ENCODE data around the gene CLCN2. TPM values are rescaled to one million over a fixed set of nuclear protein-coding genes. Genes with fewer than 3 reads are reported as not detected.

CLCN2 gene
- total RNA-seq, 1 experiment from 2014 or later = 22.9 TPM

DNA sequence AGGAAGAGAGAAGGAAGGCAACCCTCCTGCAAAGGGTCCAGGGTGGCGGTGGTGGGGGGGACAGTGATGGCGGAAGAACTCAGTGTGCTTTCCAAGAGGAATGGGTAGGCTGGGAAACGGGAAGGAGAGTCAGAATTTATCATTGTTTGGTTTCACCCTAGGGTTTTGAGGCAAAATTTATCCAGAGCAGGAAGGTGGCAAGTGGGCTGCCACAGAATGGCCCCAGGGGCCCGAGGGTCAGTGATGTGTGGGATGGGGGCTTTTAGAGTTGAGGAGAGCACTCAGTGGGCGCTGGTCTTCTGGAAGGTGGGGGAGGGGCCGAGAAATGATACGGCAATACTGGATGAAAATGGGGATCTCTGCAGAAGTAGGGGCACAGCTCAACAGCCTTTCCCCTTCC, 23.4 kb downstream of the CLCN2 start:
- Mint-ChIP-seq H3K27me3 (ENCODE audit: unreplicated experiment) (no peaks in the 10 kb centered on the region), H3K4me3 (ENCODE audit: low read depth, unreplicated experiment) (no peak overlapping the region), H3K4me1 (ENCODE audit: low read depth, unreplicated experiment) (peaks cover 50% of the 10 kb centered on the region), H3K9me3 (ENCODE audit: low read depth, unreplicated experiment) (no peaks in the 10 kb centered on the region), H3K36me3 (ENCODE audit: insufficient read depth, unreplicated experiment) (peaks cover 58% of the 10 kb centered on the region), H3K27ac (ENCODE audit: unreplicated experiment) (peak overlapping the region; percentile 21)
- CTCF ChIA-PET = interaction anchor here (0.6 to 1.7 kb wide), 2 partner anchors 8 to 138 kb away, joined by 3 to 4 read pairs; no protein-coding TSS in a partner anchor
- intact Hi-C loops (cut with micrococcal nuclease; ENCODE audit: unreplicated experiment) = no loop called here
- no peak for DNase-seq
- TF ChIP-seq, protein P1, sequence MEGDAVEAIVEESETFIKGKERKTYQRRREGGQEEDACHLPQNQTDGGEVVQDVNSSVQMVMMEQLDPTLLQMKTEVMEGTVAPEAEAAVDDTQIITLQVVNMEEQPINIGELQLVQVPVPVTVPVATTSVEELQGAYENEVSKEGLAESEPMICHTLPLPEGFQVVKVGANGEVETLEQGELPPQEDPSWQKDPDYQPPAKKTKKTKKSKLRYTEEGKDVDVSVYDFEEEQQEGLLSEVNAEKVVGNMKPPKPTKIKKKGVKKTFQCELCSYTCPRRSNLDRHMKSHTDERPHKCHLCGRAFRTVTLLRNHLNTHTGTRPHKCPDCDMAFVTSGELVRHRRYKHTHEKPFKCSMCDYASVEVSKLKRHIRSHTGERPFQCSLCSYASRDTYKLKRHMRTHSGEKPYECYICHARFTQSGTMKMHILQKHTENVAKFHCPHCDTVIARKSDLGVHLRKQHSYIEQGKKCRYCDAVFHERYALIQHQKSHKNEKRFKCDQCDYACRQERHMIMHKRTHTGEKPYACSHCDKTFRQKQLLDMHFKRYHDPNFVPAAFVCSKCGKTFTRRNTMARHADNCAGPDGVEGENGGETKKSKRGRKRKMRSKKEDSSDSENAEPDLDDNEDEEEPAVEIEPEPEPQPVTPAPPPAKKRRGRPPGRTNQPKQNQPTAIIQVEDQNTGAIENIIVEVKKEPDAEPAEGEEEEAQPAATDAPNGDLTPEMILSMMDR (IDR thresholded peaks at IDR 0.05; ENCODE audit: unreplicated experiment) = no peak
- no TSS peak for BruUV-seq (replicated peaks)

GRCh38 chr3:184337399-184337714, 24.0 kb downstream of the CLCN2 start, which contains the start of gene FAM131A:
TSS of gene FAM131A (plus strand) at chr3:184337600. CDS start at chr3:184337631, 31 bp downstream.
- Mint-ChIP-seq H3K36me3 (ENCODE audit: insufficient read depth, unreplicated experiment) (peaks cover 65% of the 10 kb centered on the region), H3K27ac (ENCODE audit: unreplicated experiment) (peak within 1 kb of the TSS; percentile 43), H3K4me3 (ENCODE audit: low read depth, unreplicated experiment) (peak within 1 kb of the TSS; percentile 86), H3K27me3 (ENCODE audit: unreplicated experiment) (no peaks in the 10 kb centered on the region), H3K4me1 (ENCODE audit: low read depth, unreplicated experiment) (peaks cover 56% of the 10 kb centered on the region), H3K9me3 (ENCODE audit: low read depth, unreplicated experiment) (no peaks in the 10 kb centered on the region)
- no peak for DNase-seq
- intact Hi-C loops (cut with micrococcal nuclease; ENCODE audit: unreplicated experiment) = no loop called here
- BruUV-seq (replicated peaks) = no TSS peak
- CTCF ChIA-PET = interaction anchor here (1.7 kb wide), 1 partner anchor 8 kb away, joined by 4 read pairs; no protein-coding TSS in a partner anchor
- TF ChIP-seq, protein P1 (IDR thresholded peaks at IDR 0.05; ENCODE audit: unreplicated experiment) = no peak

DNA sequence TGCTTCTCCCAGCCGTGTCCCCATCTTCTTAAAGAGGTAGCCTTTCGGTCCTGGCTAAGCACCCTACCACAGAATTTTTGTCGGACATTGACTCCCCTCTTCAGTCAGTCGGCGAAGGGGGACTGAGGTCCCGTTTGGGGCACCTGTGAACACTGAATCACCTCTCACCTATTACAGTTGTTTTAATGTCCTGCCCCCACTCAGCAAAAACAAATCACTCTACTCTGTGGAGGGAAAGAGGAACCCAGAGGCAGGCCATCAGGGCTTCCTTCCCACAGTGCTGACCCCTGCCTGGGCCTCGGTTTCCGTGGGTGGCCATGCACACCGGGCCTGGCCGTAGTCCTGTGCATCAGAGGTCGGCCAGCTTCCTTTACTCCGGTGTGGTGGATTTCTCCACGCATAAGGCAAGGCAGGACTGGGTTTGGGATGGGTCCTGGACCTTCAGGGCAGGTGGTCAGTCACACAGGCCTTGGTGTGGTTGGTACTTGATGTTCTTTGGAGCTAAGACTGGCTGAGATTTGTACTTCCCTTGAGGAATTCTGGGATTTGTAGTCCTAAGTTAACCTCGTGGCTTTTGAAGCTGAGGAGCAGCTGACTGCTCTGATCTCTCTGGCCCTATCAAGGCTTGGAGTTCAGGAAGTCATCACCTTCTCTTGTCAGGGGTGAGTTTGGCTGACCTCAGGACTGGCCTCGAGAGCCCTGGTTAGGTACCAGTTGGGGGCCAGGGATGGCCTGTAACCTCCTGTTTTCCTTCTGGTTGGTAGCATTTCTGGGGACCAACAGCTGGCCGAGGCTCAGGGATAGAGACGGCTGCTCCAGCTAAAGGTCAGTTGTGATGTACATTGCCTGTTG, 24.6 kb downstream of the CLCN2 start:
- peak overlapping the region; percentile 86 for H3K4me3 Mint-ChIP-seq (ENCODE audit: low read depth, unreplicated experiment)
- CTCF ChIA-PET = interaction anchor here (1.7 kb wide), 1 partner anchor 9 kb away, joined by 4 read pairs; no protein-coding TSS in a partner anchor
- peaks cover 69% of the 10 kb centered on the region for H3K36me3 Mint-ChIP-seq (ENCODE audit: insufficient read depth, unreplicated experiment)
- TF ChIP-seq, protein P1 (IDR thresholded peaks at IDR 0.05; ENCODE audit: unreplicated experiment) = no peak
- H3K27me3 Mint-ChIP-seq (ENCODE audit: unreplicated experiment) = no peaks in the 10 kb centered on the region
- intact Hi-C loops (cut with micrococcal nuclease; ENCODE audit: unreplicated experiment) = no loop called here
- H3K9me3 Mint-ChIP-seq (ENCODE audit: low read depth, unreplicated experiment) = no peaks in the 10 kb centered on the region
- peak overlapping the region; percentile 43 for H3K27ac Mint-ChIP-seq (ENCODE audit: unreplicated experiment)
- H3K4me1 Mint-ChIP-seq (ENCODE audit: low read depth, unreplicated experiment) = peaks cover 56% of the 10 kb centered on the region
- TSS peak; percentile 47 for BruUV-seq (replicated peaks)
- no peak for DNase-seq

- H3K9me3 Mint-ChIP-seq (ENCODE audit: low read depth, unreplicated experiment) = no peaks in the 10 kb centered on the region
- peaks cover 77% of the 10 kb centered on the region for H3K36me3 Mint-ChIP-seq (ENCODE audit: insufficient read depth, unreplicated experiment)
- TSS peak; percentile 26 for BruUV-seq (replicated peaks)
- H3K4me1 Mint-ChIP-seq (ENCODE audit: low read depth, unreplicated experiment) = peaks cover 52% of the 10 kb centered on the region
- peak overlapping the region; percentile 43 for H3K27ac Mint-ChIP-seq (ENCODE audit: unreplicated experiment)
- H3K27me3 Mint-ChIP-seq (ENCODE audit: unreplicated experiment) = no peaks in the 10 kb centered on the region
- CTCF ChIA-PET = interaction anchor here (0.6 to 0.9 kb wide), 2 partner anchors 10 to 31 kb away, joined by 3 read pairs; no protein-coding TSS in a partner anchor
- intact Hi-C loops (cut with micrococcal nuclease; ENCODE audit: unreplicated experiment) = no loop called here
- peak; percentile 97 for DNase-seq
- TF ChIP-seq, protein P1 (IDR thresholded peaks at IDR 0.05; ENCODE audit: unreplicated experiment) = no peak
- peak overlapping the region; percentile 86 for H3K4me3 Mint-ChIP-seq (ENCODE audit: low read depth, unreplicated experiment)
These were observed 25.5 kb downstream of the CLCN2 start for GRCh38 chr3:184335661-184336546.

All from Calu3 (cell line).